ENCODE data around the gene LHX1. TPM values are rescaled to one million over a fixed set of nuclear protein-coding genes. Genes with fewer than 3 reads are reported as not detected.

Gene LHX1
- total and polyA plus RNA-seq, 9 donors, result 0.08 to 3.6 (median 0.61) TPM; not detected in 4

- Histone ChIP-seq H3K4me1 (ENCODE audit: insufficient read depth) (no peaks in the 10 kb centered on the region), H3K27ac (no peak overlapping the region), H3K4me3 (no peak overlapping the region), H3K9me3 (no peaks in the 10 kb centered on the region), H3K27me3 (no peaks in the 10 kb centered on the region), H3K36me3 (no peaks in the 10 kb centered on the region)
- 52 to 62% (median 62%) methylated on average over 7 of the region's 7 CpGs for WGBS, 3 donors
- intact Hi-C loops (cut with DNase I), result no loop called here
- no peak for TF ChIP-seq EP300 (IDR thresholded peaks at IDR 0.05)
- no peak for TF ChIP-seq CTCF (IDR thresholded peaks at IDR 0.05)
- no peak for TF ChIP-seq POLR2A (IDR thresholded peaks at IDR 0.05)
- no peak for DNase-seq
These were observed 37.8 kb upstream of the LHX1 start for GRCh38 chr17:36899250-36900159.

- no peaks in the 10 kb centered on the region for H3K4me1 ChIP-seq (ENCODE audit: insufficient read depth)
- WGBS, 3 donors, result 54 to 61% (median 60%) methylated on average over 7 of the region's 7 CpGs
- no peaks in the 10 kb centered on the region for H3K27me3 ChIP-seq
- no peak overlapping the region for H3K27ac ChIP-seq
- no peak for DNase-seq
- no peak overlapping the region for H3K4me3 ChIP-seq
- intact Hi-C loops (cut with DNase I), result no loop called here
- no peaks in the 10 kb centered on the region for H3K9me3 ChIP-seq
- no peak for TF ChIP-seq CTCF (IDR thresholded peaks at IDR 0.05)
- no peak for TF ChIP-seq POLR2A (IDR thresholded peaks at IDR 0.05)
- no peak for TF ChIP-seq EP300 (IDR thresholded peaks at IDR 0.05)
- no peaks in the 10 kb centered on the region for H3K36me3 ChIP-seq
These were observed 37.1 kb upstream of the LHX1 start for GRCh38 chr17:36900160-36900512.

- H3K36me3 ChIP-seq, result no peaks in the 10 kb centered on the region
- TF ChIP-seq CTCF (IDR thresholded peaks at IDR 0.05) (no peak), EP300 (IDR thresholded peaks at IDR 0.05) (no peak), POLR2A (IDR thresholded peaks at IDR 0.05) (no peak)
- no peak for DNase-seq
- intact Hi-C loops (cut with DNase I), result no loop called here
- H3K4me3 ChIP-seq, result no peak overlapping the region
- H3K27ac ChIP-seq, result no peak overlapping the region
- WGBS, 3 donors, result 31 to 42% (median 36%) methylated on average over 14 of the region's 14 CpGs
- no peaks in the 10 kb centered on the region for H3K27me3 ChIP-seq
- H3K4me1 ChIP-seq (ENCODE audit: insufficient read depth), result no peaks in the 10 kb centered on the region
- H3K9me3 ChIP-seq, result no peaks in the 10 kb centered on the region
These were observed 35.8 kb upstream of the LHX1 start for GRCh38 chr17:36901506-36901905.

GRCh38 chr17:36907407-36907806, 29.9 kb upstream of the LHX1 start:
- 59 to 64% (median 61%) methylated on average over 10 of the region's 10 CpGs for WGBS, 3 donors
- intact Hi-C loops (cut with DNase I), result no loop called here
- Histone ChIP-seq H3K36me3 (no peaks in the 10 kb centered on the region), H3K27ac (no peak overlapping the region), H3K27me3 (no peaks in the 10 kb centered on the region), H3K4me1 (ENCODE audit: insufficient read depth) (no peaks in the 10 kb centered on the region), H3K4me3 (no peak overlapping the region), H3K9me3 (no peaks in the 10 kb centered on the region)
- TF ChIP-seq EP300 (IDR thresholded peaks at IDR 0.05), result no peak
- no peak for TF ChIP-seq CTCF (IDR thresholded peaks at IDR 0.05)
- TF ChIP-seq POLR2A (IDR thresholded peaks at IDR 0.05), result no peak
- no peak for DNase-seq
